Heart left ventricle (tissue), 13 donors: ENCODE measurements around the gene GALK2.
"Not testable (repeated sequence)": the region's sequence is repeated elsewhere in the genome, so short reads cannot be mapped to it uniquely, and the experiment has no call there.

ENCODE experiments used
- POLR2A ChIP-seq, 2 donors: fragments of 450-650 bp; IDR thresholded peaks; one replicate each; pipeline ENCODE4 v1.6.1; 2017; ENCODE audit warnings: antibody characterized with exemption in 2 of 2, mild to moderate bottlenecking in 2 of 2, moderate library complexity in 2 of 2
- TF ChIP-seq, protein P1 (sequence below), 12 donors: fragments of 200-600 bp; sonication (generic) in 4 of 12; IDR thresholded peaks; one replicate each; pipeline versions ENCODE4 v1.5.0 to v1.8.0; 2018 to 2022; ENCODE audit warnings: antibody characterized with exemption in 12 of 12, mild to moderate bottlenecking in 5 of 12
- donor health status: ischemic (EF 13 %, LVEDD 7.1; RV severe dilation, severe dysfunction).
- donor health status: DM: no; HTN: yes; CAD: no.
- donor health status: DM: no; HTN: no; CAD: no.
- donor health status: ischemic (EF 25% LVEDD 6.9; RV normal size, moderate dysfunction).
- donor health status: ischemic (EF 25% LVEDD 5.7; RV mildly dilated, moderate dysfunction).
- donor health status: ischemic (EF 35%, LVEDD 5.7; RV mildly dilated, moderate dysfunction).
- donor health status: nonischemic (EF 11% LVEDD 7.7; RV severe dilation, severe dysfunction).
- donor health status: DM: yes; HTN: yes; CAD: no.
- donor health status: PGD.
- donor health status: ischemic (EF 29% LVEDD 5.4; RV normal size, mild dysfunction).
- donor health status: nonischemic (EF 23%, LVEDD 6.1; RV moderate dilation, normal function).

DNA sequence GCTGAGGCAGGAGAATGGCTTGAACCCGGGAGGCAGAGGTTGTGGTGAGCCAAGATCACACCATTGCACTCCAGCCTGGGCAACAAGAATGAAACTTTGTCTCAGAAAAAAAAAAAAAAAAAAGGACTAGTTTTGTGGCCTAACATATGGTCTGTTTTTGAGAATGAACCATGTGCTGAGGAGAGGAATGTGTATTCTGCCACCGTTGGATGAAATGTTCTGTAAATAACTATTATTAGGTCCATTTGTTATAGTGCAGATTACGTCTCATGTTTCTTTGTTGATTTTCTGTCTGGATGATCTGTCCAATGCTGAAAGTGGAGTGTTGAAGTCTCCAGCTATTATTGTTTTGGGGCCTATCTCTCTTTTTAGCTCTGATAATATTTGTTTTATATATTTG is 13.7 kb downstream of the GALK2 start:
- TF ChIP-seq, protein P1, sequence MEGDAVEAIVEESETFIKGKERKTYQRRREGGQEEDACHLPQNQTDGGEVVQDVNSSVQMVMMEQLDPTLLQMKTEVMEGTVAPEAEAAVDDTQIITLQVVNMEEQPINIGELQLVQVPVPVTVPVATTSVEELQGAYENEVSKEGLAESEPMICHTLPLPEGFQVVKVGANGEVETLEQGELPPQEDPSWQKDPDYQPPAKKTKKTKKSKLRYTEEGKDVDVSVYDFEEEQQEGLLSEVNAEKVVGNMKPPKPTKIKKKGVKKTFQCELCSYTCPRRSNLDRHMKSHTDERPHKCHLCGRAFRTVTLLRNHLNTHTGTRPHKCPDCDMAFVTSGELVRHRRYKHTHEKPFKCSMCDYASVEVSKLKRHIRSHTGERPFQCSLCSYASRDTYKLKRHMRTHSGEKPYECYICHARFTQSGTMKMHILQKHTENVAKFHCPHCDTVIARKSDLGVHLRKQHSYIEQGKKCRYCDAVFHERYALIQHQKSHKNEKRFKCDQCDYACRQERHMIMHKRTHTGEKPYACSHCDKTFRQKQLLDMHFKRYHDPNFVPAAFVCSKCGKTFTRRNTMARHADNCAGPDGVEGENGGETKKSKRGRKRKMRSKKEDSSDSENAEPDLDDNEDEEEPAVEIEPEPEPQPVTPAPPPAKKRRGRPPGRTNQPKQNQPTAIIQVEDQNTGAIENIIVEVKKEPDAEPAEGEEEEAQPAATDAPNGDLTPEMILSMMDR (IDR thresholded peaks at IDR 0.05): not testable (repeated sequence)
- TF ChIP-seq POLR2A (IDR thresholded peaks at IDR 0.05): not testable (repeated sequence)
